VCaP (cell line): Measurements from ENCODE around the gene ZFTA.
A peak's percentile ranks its signal among the peaks of the same experiment; 100 is the strongest.

Experiments
- H3K27ac ChIP-seq: fragments of 450-650 bp; 2 replicates; pipeline ENCODE4 v1.5.1; 2017
- TF ChIP-seq, protein P1 (sequence below): fragments of 450-650 bp; conservative IDR thresholded peaks from 2 replicates; pipeline ENCODE4 v1.5.1; 2017; ENCODE audit warnings: mild to moderate bottlenecking, moderate library complexity

Gene ZFTA

DNA sequence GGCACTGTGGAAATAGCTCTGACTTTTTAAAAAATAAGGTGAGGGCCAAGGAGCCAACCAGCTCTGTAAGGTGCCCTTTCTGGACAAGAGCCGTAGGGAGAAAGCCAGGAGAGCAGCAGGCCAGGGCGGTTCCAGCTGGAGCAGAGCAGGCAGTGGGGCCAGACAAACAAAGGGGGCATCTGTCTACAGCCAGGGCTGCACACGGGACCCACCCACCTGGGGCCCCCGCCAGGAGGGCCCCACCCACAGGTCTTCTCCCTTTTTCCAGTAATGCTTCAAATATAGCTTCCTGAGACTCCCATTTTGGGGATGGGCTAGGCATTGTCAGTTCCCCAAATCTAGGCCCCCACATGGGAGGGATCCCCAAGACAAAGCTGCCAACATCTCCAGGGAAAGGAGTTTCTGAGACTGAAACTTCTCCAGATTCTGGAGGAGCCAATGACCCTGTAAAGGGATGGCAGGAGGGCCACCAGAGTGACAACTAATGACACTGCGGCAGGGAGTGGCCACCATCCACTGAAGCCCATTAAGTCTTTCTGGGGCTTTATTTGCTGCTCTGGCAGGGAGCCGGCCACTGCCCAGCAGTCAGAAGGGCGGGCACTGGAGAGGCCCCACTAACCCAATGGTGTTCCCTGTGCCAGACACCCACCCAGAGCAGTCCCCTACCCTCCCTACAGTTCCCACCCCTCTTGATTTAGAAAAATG is 1.9 kb downstream of the ZFTA start:
- H3K27ac ChIP-seq: peak overlapping the region; percentile 83
- TF ChIP-seq, protein P1, sequence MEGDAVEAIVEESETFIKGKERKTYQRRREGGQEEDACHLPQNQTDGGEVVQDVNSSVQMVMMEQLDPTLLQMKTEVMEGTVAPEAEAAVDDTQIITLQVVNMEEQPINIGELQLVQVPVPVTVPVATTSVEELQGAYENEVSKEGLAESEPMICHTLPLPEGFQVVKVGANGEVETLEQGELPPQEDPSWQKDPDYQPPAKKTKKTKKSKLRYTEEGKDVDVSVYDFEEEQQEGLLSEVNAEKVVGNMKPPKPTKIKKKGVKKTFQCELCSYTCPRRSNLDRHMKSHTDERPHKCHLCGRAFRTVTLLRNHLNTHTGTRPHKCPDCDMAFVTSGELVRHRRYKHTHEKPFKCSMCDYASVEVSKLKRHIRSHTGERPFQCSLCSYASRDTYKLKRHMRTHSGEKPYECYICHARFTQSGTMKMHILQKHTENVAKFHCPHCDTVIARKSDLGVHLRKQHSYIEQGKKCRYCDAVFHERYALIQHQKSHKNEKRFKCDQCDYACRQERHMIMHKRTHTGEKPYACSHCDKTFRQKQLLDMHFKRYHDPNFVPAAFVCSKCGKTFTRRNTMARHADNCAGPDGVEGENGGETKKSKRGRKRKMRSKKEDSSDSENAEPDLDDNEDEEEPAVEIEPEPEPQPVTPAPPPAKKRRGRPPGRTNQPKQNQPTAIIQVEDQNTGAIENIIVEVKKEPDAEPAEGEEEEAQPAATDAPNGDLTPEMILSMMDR: no peak

DNA sequence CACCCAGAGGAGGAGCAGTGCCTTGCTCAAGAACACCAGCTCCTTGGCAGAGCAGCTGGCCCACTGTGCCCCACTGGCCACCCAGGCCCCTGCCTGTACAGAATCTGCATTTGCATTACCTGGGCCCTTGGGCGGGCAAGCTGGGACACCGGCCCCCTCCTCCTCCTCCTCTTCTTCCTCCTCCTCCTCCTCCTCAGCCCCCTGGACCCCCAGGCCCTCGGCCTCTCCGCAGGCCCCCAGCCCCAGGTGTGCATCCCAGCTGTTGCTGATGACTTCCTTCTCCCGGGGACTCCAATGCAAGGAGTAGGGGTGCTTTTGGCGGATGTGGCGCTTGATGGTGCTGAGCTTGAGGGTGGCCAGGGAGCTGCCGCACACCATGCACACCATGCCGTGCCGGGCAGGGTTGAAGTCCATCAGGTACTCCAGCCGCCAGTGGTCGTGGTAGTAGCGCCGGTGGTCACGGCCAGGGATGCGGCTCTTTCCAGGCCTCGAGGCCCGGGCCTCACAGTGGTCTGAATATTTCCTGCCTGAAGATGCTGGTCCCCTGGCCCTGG is 2.8 kb downstream of the ZFTA start:
- TF ChIP-seq, protein P1: no peak
- peak overlapping the region; percentile 83; the same call in 1 of the 2 replicates for H3K27ac ChIP-seq

DNA sequence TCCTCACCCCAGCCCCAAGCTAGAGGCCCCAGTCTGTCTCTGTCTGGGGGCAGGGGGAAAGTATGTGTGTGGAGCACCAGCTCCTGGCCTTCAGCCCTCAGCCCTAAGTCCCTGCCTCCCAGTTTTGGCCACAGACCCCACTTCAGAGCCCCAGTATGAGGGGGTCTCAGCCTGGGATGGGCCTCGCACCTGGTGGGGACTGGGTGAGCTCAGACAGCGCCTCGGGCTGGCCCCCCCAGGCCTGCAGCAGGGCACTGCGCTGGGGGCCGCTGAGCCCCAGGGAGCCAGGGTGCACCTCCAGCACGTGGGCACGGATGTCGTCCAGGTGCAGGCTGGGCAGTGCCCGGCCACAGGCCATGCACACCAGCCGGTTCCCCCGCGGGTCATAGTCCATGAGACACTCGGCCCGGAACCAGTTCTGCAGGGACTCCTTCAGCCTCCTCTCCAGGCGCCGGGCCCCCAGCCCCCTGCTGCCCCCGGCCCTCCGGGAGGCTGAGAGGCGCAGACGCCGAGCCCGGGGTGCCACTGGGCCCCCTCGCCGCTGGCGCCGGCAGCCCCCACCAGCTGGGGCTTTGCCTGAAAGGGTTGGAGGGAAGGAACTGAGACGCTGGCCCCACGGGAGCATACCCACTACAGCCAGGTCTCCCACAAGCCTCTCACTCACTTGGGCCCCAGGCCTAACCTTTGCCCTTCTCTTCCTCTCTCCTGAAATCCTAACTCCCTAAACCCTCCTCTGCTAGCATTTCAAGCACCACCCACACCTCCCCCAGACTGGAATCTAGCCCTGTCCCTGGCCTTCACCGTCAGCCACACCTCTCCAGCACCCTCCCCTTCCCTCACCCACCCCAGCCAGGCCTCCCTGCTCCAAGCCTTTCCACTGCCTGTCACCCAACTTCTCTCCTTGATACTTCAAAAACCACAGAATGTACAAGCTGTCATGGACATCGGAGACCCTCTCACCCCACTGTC is 3.6 kb downstream of the ZFTA start:
- H3K27ac ChIP-seq: peak overlapping the region; percentile 83; the same call in 1 of the 2 replicates
- TF ChIP-seq, protein P1: no peak

DNA sequence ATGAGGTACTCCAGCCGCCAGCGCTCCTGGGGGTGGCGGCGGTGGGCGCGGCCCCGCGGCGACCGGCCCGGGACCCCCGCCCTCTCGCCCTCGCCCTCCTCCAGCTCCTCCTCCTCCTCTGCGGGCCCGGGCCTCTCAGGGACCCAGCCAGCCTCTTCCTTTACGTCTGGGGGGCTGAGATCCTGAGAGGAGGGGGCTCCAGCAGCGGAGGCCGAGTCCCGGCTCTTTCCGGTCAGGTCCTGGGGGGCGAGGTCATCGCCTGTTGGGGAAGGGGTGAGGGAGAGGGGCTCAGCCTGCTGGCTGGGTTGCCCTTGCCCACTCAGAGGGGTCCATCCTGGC is 4.3 kb downstream of the ZFTA start:
- TF ChIP-seq, protein P1: no peak
- no peak overlapping the region for H3K27ac ChIP-seq

DNA sequence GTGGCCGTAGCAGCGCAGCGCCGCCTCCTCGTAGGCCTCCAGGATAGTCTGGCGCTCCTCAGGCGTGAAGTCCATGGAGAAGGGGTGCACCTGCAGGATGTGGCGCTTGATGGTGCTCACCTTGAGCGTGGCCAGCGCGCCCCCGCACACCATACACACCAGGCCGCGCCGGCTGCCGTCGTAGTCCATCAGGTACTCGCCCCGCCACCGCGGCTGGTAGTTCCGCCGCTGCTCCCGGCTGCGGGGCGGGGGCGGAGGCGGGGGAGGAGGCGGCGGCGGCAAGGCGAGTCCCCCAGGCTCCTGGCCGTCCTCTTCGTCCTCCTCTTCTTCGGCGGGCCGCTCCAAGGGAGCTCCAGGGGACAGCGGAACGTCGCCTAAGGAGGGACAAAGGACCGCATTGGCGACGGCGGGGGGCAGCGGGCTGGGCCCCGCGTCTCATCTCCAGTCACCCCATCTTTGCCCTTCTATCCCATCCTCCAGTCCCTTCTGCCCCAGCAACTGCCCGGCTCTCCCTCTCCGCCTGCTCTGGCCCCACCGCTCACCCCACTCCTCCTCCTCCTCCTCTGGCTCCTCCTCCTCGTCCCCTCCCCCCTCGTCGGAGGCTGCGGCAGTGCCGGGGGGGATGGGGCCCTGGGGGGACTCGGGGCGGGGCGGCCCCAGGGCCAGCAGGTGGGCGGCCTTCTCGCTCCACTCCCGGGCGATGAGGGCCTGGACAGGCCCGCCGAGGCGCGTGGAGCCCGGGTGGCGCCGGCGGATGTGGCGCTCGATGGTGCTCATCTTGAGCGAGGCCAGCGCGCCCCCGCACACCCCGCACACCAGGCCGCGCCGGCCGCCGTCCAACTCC is 4.9 kb downstream of the ZFTA start:
- H3K27ac ChIP-seq: no peak overlapping the region
- TF ChIP-seq, protein P1: no peak

DNA sequence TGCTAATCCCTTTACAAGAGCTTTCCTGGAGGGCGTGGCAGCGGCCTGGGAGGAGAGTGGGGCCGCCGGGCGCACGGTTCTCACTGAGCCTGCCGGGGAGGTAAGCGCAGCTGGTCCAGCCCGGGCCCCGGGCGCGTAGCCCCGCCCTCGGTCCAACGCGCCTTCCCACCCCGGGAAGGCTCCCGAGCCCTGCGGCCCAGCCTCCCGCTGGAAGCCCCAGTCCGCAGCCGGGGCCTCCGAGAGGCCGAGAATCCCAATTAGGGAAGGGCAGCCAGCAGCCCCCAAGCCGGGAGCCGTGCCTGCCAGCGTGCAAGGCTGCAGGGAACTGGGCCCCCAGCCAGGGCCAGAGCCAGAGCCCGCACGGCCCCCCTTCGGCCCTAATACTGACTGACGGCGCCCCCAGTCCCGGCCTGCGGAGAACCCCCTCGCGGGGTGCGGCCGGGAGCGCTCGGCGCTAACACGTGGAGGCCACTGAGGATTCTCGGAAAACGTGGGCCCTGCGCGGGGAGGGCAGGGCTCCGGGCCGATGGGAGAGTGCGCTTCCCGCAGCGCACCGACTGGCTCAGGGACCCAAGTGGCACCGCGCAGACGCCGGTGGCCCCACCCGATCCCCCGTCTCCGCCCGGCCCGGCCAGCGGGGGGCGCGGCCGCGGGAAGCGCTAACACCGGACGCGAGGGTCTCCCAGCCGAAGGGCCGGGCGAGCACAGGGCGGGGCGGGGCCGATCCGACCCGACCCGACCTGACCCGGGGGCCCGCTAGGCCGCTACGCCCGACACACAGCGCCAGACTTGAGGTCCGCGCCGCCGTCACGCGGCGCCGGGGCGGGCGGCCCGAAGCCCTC is 5.7 kb downstream of the ZFTA start:
- TF ChIP-seq, protein P1: no peak
- no peak overlapping the region for H3K27ac ChIP-seq
